IPS-18c (cell line): ENCODE data around the gene B3GALT2.
"Not testable (repeated sequence)": the region's sequence is repeated elsewhere in the genome, so short reads cannot be mapped to it uniquely, and the experiment has no call there.

Experiments used
- H3K4me3 ChIP-seq: 2 replicates; pipeline ENCODE4 v1.7.0; 2013; ENCODE audit warnings: low read depth, mild to moderate bottlenecking, low read length, moderate library complexity; ENCODE audit not compliant: insufficient read depth
- H3K9me3 ChIP-seq: one replicate; pipeline ENCODE4 v1.6.1; 2013; ENCODE audit warnings: mild to moderate bottlenecking, low read length, moderate library complexity; ENCODE audit not compliant: control insufficient read depth, insufficient read depth

Gene B3GALT2

GRCh38 chr1:193185901-193186731, at the start of gene B3GALT2:
B3GALT2 (minus strand) TSS chr1:193186613; CDS start chr1:193181562, 5,051 bp downstream.
- no peaks in the 10 kb centered on the region for H3K9me3 ChIP-seq
- H3K4me3 ChIP-seq = no peak within 1 kb of the TSS

GRCh38 chr1:193234530-193234929, 48.1 kb upstream of the B3GALT2 start:
- H3K4me3 ChIP-seq = no peak overlapping the region
- no peaks in the 10 kb centered on the region for H3K9me3 ChIP-seq

- not testable (repeated sequence) for H3K9me3 ChIP-seq, H3K4me3 ChIP-seq
Measured at GRCh38 chr1:193231146-193231545, 44.7 kb upstream of the B3GALT2 start.

DNA sequence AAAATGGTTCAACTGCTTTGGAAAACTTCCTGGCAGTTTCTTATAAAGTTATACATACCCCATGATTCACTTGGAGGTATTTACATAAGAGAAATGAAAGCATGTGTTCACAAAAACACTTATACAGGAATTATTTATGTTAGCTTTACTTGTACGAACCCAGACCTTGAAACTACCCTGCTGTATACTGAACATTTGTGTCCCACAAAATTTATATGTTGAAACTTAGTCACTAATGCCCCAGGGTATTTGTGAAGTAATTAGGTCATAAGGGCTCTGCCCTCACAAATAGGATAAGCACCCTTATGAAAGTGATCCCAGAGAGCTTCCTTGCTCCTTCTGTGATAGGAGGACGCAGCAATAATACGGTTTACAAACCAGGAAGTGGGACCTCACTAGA, 42.7 kb upstream of the B3GALT2 start:
- Histone ChIP-seq H3K9me3 (no peaks in the 10 kb centered on the region), H3K4me3 (no peak overlapping the region)

- Histone ChIP-seq H3K9me3 (no peaks in the 10 kb centered on the region), H3K4me3 (no peak overlapping the region)
Measured at GRCh38 chr1:193222056-193222615, 35.7 kb upstream of the B3GALT2 start.

DNA sequence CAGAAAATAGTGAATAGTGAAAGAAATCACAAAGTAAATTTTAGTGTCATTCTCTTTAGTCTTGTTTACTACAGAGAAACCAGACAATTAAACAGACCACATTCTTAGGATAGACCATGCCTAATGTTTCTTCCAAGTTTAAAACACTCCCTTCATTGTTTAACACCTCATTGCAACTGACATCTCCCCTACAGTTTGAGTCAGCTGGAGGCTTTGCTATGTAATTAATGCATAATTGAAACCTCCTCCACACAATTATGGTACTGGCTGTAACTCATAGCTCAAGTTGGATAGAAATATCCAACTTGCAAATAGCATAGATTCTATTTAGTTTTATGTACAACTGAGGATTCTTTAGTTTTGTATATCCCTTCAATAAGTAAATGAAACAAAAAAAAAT, 35.2 kb upstream of the B3GALT2 start:
- Histone ChIP-seq H3K4me3 (no peak overlapping the region), H3K9me3 (no peaks in the 10 kb centered on the region)

- no peak overlapping the region for H3K4me3 ChIP-seq
- no peaks in the 10 kb centered on the region for H3K9me3 ChIP-seq
Measured at GRCh38 chr1:193219391-193219790, 33.0 kb upstream of the B3GALT2 start.

DNA sequence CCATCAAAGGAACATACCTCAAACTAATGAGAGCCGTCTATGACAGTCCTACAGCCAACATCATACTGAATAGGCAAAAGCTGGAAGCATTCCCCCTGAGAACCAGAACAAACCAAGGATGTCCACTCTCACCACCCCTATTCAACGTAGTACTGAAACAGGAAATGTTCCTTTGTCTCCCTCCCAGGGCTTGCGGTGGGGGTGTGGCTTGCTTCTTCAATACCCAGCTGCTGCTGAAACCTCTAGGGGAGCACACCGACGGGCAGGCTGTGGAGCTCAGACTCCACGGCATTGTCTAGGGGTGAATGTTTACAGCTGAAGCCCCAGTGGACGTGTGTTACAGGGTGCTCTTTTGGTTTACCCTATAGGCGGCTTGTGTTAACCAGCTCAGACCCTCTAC, 30.5 kb upstream of the B3GALT2 start:
- Histone ChIP-seq H3K4me3 (no peak overlapping the region), H3K9me3 (no peaks in the 10 kb centered on the region)

GRCh38 chr1:193213998-193214397, 27.6 kb upstream of the B3GALT2 start:
- no peak overlapping the region for H3K4me3 ChIP-seq
- no peaks in the 10 kb centered on the region for H3K9me3 ChIP-seq

GRCh38 chr1:193212637-193213036, 26.2 kb upstream of the B3GALT2 start:
- Histone ChIP-seq H3K9me3 (no peaks in the 10 kb centered on the region), H3K4me3 (no peak overlapping the region)

GRCh38 chr1:193211539-193211938, 25.1 kb upstream of the B3GALT2 start:
- H3K9me3 ChIP-seq = no peaks in the 10 kb centered on the region
- H3K4me3 ChIP-seq = no peak overlapping the region

- no peaks in the 10 kb centered on the region for H3K9me3 ChIP-seq
- no peak overlapping the region for H3K4me3 ChIP-seq
Measured at GRCh38 chr1:193210996-193211395, 24.6 kb upstream of the B3GALT2 start.

DNA sequence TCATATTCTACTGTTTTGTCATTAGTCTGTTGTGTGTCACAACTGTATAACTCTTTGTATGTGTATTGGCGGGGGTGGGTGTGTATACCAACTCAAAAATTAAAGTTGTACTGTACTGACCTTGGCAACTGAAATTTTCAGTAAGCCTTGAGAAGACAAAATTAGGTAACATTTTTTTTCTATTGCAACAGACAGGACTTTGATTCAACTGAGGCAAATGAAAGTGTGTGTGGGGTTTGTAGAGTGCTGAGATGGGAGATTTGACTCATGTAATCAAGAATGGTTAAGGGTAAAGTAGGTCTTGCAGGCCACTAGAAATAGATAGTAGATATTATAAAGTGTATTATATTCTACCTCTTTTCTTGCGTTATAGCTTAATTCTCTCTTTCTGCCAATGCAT, 14.6 kb upstream of the B3GALT2 start:
- Histone ChIP-seq H3K4me3 (no peak overlapping the region), H3K9me3 (no peaks in the 10 kb centered on the region)

GRCh38 chr1:193199940-193200339, 13.5 kb upstream of the B3GALT2 start:
- no peak overlapping the region for H3K4me3 ChIP-seq
- no peaks in the 10 kb centered on the region for H3K9me3 ChIP-seq

DNA sequence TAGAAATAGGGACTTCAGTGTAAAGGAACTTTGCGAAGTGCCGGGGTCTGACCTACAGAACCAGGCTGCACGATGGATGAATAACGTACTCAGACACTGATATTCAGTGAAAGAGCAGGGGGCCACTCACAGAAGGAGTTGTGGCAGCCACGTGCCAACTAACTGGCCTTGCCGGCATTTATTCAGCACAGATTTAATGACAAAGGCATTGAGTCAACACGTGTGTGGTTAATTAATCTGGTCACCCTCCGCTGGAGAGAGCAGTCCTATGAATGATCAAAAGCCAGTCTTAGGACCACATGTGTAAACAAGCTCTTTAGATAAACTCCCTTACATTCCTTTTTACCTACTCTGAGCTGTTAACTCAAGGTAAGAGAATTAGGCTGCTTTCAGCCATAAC, 6.2 kb upstream of the B3GALT2 start:
- no peak overlapping the region for H3K4me3 ChIP-seq
- no peaks in the 10 kb centered on the region for H3K9me3 ChIP-seq

- H3K9me3 ChIP-seq = no peaks in the 10 kb centered on the region
- H3K4me3 ChIP-seq = no peak overlapping the region
Measured at GRCh38 chr1:193190096-193190744, 3.8 kb upstream of the B3GALT2 start.

GRCh38 chr1:193189442-193190095, 3.2 kb upstream of the B3GALT2 start:
- H3K9me3 ChIP-seq = no peaks in the 10 kb centered on the region
- no peak overlapping the region for H3K4me3 ChIP-seq

- not testable (repeated sequence) for H3K9me3 ChIP-seq
Measured at GRCh38 chr1:193188915-193189314, 2.5 kb upstream of the B3GALT2 start.

More at GRCh38 chr1:193188915-193189314, 2.5 kb upstream of the B3GALT2 start:
- H3K4me3 ChIP-seq = not testable (repeated sequence)
